ENCODE data around the gene CLIC5.

Gene CLIC5

DNA sequence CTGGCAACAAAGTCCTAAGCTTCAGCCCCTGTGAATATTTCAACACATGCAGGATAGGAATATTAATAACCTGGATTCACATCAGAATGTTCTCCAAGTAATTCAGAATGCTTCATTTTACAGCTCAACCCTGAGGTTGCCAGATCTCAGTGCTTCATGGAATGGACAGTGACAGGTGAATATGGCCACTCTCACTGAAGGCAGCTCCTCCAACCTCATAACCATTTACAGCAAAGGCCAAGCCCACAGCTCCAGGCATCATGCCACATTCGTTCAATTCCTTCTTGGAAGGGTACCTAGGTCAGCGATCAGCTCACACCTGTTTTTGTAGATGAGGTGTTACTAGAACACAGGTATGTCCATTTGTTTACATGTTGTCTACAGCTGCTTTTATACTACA, 17.1 kb downstream of the CLIC5 start:
- Histone ChIP-seq H3K4me1 (ENCODE audit: insufficient read depth, low read length, poor library complexity, severe bottlenecking) (no peaks in the 10 kb centered on the region), H3K4me2 (ENCODE audit: low read depth, low read length, poor library complexity, severe bottlenecking) (no peak overlapping the region), H3K9me3 (ENCODE audit: insufficient read depth, low read depth, low read length) (no peaks in the 10 kb centered on the region), H3K27me3 (ENCODE audit: insufficient read depth, low read length, poor library complexity, severe bottlenecking) (no peaks in the 10 kb centered on the region), H3K36me3 (ENCODE audit: insufficient read depth, low read length) (no peaks in the 10 kb centered on the region), H3K9me2 (replicated peaks; ENCODE audit: low read depth, low read length) (no peaks in the 10 kb centered on the region), H3K79me2 (ENCODE audit: insufficient read depth, low read length) (no peaks in the 10 kb centered on the region), H3K4me3 (ENCODE audit: low read length, poor library complexity, severe bottlenecking) (no peak overlapping the region), H3K9ac (ENCODE audit: low read depth, low read length, poor library complexity, severe bottlenecking) (no peak overlapping the region), H3F3A (ENCODE audit: low read depth) (no peaks in the 10 kb centered on the region), H2AFZ (ENCODE audit: low read length) (no peak overlapping the region), H4K20me1 (ENCODE audit: insufficient read depth, low read length, poor library complexity, severe bottlenecking) (no peaks in the 10 kb centered on the region)
- TF ChIP-seq EZH2phosphoT487 (IDR thresholded peaks at IDR 0.05; ENCODE audit: borderline replicate concordance): no peak
- TF ChIP-seq, protein P1, sequence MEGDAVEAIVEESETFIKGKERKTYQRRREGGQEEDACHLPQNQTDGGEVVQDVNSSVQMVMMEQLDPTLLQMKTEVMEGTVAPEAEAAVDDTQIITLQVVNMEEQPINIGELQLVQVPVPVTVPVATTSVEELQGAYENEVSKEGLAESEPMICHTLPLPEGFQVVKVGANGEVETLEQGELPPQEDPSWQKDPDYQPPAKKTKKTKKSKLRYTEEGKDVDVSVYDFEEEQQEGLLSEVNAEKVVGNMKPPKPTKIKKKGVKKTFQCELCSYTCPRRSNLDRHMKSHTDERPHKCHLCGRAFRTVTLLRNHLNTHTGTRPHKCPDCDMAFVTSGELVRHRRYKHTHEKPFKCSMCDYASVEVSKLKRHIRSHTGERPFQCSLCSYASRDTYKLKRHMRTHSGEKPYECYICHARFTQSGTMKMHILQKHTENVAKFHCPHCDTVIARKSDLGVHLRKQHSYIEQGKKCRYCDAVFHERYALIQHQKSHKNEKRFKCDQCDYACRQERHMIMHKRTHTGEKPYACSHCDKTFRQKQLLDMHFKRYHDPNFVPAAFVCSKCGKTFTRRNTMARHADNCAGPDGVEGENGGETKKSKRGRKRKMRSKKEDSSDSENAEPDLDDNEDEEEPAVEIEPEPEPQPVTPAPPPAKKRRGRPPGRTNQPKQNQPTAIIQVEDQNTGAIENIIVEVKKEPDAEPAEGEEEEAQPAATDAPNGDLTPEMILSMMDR (conservative IDR thresholded peaks at IDR 0.05; ENCODE audit: low read length): no peak

DNA sequence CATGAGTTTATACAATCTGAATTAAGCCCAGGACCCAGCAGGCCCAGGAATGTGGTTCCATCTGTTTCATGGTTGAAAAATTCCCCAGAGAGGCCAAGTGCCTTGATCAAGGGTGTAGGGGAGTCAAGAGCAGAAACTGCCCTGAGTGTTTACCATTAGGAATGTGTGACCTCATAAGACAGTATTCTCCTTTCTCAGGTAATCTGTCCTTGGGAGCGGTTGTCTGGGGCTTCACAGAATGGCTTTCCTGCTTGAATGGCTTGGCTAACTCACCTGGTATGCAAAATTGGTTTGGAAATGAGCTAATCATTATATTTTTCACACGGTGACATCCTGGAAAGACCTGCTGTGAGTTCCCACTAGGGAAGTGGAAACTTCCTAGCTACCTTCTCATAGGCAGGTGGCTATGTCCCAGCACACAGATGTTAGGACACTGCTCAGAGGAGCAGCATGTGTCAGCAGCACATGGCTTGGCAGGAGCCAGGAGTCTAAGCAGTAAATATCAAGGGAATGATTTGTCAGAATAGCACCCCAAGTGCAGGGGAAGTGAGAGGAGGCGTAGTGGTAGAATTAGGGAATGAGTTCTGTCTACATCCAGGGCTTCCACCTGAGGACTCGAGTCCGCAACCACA, 17.7 kb downstream of the CLIC5 start:
- Histone ChIP-seq H3F3A (ENCODE audit: low read depth) (no peaks in the 10 kb centered on the region), H3K9me3 (ENCODE audit: insufficient read depth, low read depth, low read length) (no peaks in the 10 kb centered on the region), H3K4me3 (ENCODE audit: low read length, poor library complexity, severe bottlenecking) (no peak overlapping the region), H3K4me2 (ENCODE audit: low read depth, low read length, poor library complexity, severe bottlenecking) (no peak overlapping the region), H2AFZ (ENCODE audit: low read length) (no peak overlapping the region; the same call in 1 of the 2 replicates), H3K79me2 (ENCODE audit: insufficient read depth, low read length) (no peaks in the 10 kb centered on the region), H3K36me3 (ENCODE audit: insufficient read depth, low read length) (no peaks in the 10 kb centered on the region), H3K4me1 (ENCODE audit: insufficient read depth, low read length, poor library complexity, severe bottlenecking) (no peaks in the 10 kb centered on the region), H4K20me1 (ENCODE audit: insufficient read depth, low read length, poor library complexity, severe bottlenecking) (no peaks in the 10 kb centered on the region), H3K9me2 (replicated peaks; ENCODE audit: low read depth, low read length) (no peaks in the 10 kb centered on the region), H3K9ac (ENCODE audit: low read depth, low read length, poor library complexity, severe bottlenecking) (no peak overlapping the region), H3K27me3 (ENCODE audit: insufficient read depth, low read length, poor library complexity, severe bottlenecking) (no peaks in the 10 kb centered on the region)
- TF ChIP-seq, protein P1 (conservative IDR thresholded peaks at IDR 0.05; ENCODE audit: low read length): no peak
- TF ChIP-seq EZH2phosphoT487 (IDR thresholded peaks at IDR 0.05; ENCODE audit: borderline replicate concordance): no peak

DNA sequence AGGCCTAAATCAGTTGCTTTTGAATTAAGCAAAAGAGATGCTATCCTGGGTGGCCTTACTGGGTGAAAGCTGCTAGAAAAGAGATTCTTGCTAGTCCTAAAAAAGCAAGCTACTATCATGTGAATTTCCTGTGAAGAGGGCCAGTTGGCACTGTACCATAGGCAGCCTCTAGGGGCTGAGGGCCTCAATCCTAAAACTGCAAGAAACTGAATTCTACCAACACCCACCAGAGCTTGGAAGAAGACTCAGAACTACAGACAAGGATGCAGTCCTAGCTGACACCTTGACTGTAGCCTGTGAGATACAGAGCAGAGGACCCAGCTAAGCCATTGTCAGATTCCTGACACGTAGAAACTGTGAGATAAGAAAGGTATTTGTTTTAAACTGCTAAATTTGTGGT, 24.5 kb downstream of the CLIC5 start:
- H3K79me2 ChIP-seq (ENCODE audit: insufficient read depth, low read length): no peaks in the 10 kb centered on the region
- no peaks in the 10 kb centered on the region for H3F3A ChIP-seq (ENCODE audit: low read depth)
- TF ChIP-seq, protein P1 (conservative IDR thresholded peaks at IDR 0.05; ENCODE audit: low read length): peak; percentile 60
- no peak for TF ChIP-seq EZH2phosphoT487 (IDR thresholded peaks at IDR 0.05; ENCODE audit: borderline replicate concordance)
- H3K9me3 ChIP-seq (ENCODE audit: insufficient read depth, low read depth, low read length): no peaks in the 10 kb centered on the region
- no peaks in the 10 kb centered on the region for H3K9me2 ChIP-seq (replicated peaks; ENCODE audit: low read depth, low read length)
- no peak overlapping the region for H3K4me2 ChIP-seq (ENCODE audit: low read depth, low read length, poor library complexity, severe bottlenecking)
- H3K9ac ChIP-seq (ENCODE audit: low read depth, low read length, poor library complexity, severe bottlenecking): no peak overlapping the region
- no peaks in the 10 kb centered on the region for H4K20me1 ChIP-seq (ENCODE audit: insufficient read depth, low read length, poor library complexity, severe bottlenecking)
- no peaks in the 10 kb centered on the region for H3K4me1 ChIP-seq (ENCODE audit: insufficient read depth, low read length, poor library complexity, severe bottlenecking)
- no peak overlapping the region for H3K4me3 ChIP-seq (ENCODE audit: low read length, poor library complexity, severe bottlenecking)
- H3K27me3 ChIP-seq (ENCODE audit: insufficient read depth, low read length, poor library complexity, severe bottlenecking): no peaks in the 10 kb centered on the region
- H2AFZ ChIP-seq (ENCODE audit: low read length): no peak overlapping the region
- H3K36me3 ChIP-seq (ENCODE audit: insufficient read depth, low read length): no peaks in the 10 kb centered on the region
